ENCODE results near the gene TRAK2. TPM values are rescaled to one million over a fixed set of nuclear protein-coding genes. Genes with fewer than 3 reads are reported as not detected.

Gene TRAK2
- total RNA-seq, 4 donors from 2014 or later: 7.9 to 32.8 (median 13.7) TPM

- no peaks in the 10 kb centered on the region for H3K27me3 ChIP-seq
- peaks cover 0 to 42% (median 6%) of the 10 kb centered on the region in 3 donors for H3K4me1 ChIP-seq
- DNase-seq: no peak
- WGBS, 2 donors: 28 to 37% methylated on average over 3 of the region's 3 CpGs
- no peaks in the 10 kb centered on the region for H3K36me3 ChIP-seq
- H3K4me3 ChIP-seq: no peak overlapping the region
- TF ChIP-seq POLR2A (IDR thresholded peaks at IDR 0.05) (no peak), CTCF (IDR thresholded peaks at IDR 0.05) (no peak)
- intact Hi-C loops (cut with DNase I): no loop called here
- H3K27ac ChIP-seq: peak overlapping the region in 2 of 4 donors; percentile 38 to 40
- H3K9me3 ChIP-seq: no peaks in the 10 kb centered on the region
Observed at GRCh38 chr2:201414099-201415023, 36.9 kb downstream of the TRAK2 start.

- H3K4me3 ChIP-seq: no peak overlapping the region
- DNase-seq: no peak
- intact Hi-C loops (cut with DNase I): no loop called here
- no peaks in the 10 kb centered on the region for H3K36me3 ChIP-seq
- peaks cover 0 to 34% (median 6%) of the 10 kb centered on the region in 3 donors for H3K4me1 ChIP-seq
- TF ChIP-seq CTCF (IDR thresholded peaks at IDR 0.05) (no peak), POLR2A (IDR thresholded peaks at IDR 0.05) (no peak)
- 59 to 64% methylated on average over 4 of the region's 4 CpGs for WGBS, 2 donors
- no peaks in the 10 kb centered on the region for H3K9me3 ChIP-seq
- H3K27ac ChIP-seq: peak overlapping the region in 1 of 4 donors; percentile 40
- no peaks in the 10 kb centered on the region for H3K27me3 ChIP-seq
Observed at GRCh38 chr2:201413552-201413951, 37.7 kb downstream of the TRAK2 start.

- Histone ChIP-seq H3K27ac (peak overlapping the region in 1 of 4 donors; percentile 40), H3K27me3 (no peaks in the 10 kb centered on the region), H3K4me1 (peaks cover 0 to 34% (median 6%) of the 10 kb centered on the region in 3 donors), H3K9me3 (no peaks in the 10 kb centered on the region), H3K36me3 (no peaks in the 10 kb centered on the region), H3K4me3 (no peak overlapping the region)
- intact Hi-C loops (cut with DNase I): no loop called here
- no peak for TF ChIP-seq POLR2A (IDR thresholded peaks at IDR 0.05)
- no peak for TF ChIP-seq CTCF (IDR thresholded peaks at IDR 0.05)
- WGBS, 2 donors: 57 to 70% methylated on average over 1 to 2 of the region's 2 CpGs
- no peak for DNase-seq
Observed at GRCh38 chr2:201413143-201413542, 38.1 kb downstream of the TRAK2 start.

GRCh38 chr2:201411421-201411820, 39.8 kb downstream of the TRAK2 start:
- Histone ChIP-seq H3K9me3 (no peaks in the 10 kb centered on the region), H3K27me3 (no peaks in the 10 kb centered on the region), H3K4me1 (peaks cover 0 to 44% (median 10%) of the 10 kb centered on the region in 3 donors), H3K36me3 (no peaks in the 10 kb centered on the region), H3K27ac (peak overlapping the region in 1 of 4 donors; percentile 26), H3K4me3 (no peak overlapping the region)
- no peak for TF ChIP-seq CTCF (IDR thresholded peaks at IDR 0.05)
- no peak for TF ChIP-seq POLR2A (IDR thresholded peaks at IDR 0.05)
- DNase-seq: no peak
- intact Hi-C loops (cut with DNase I): no loop called here

GRCh38 chr2:201408931-201409330, 42.3 kb downstream of the TRAK2 start:
- Histone ChIP-seq H3K4me3 (no peak overlapping the region), H3K9me3 (no peaks in the 10 kb centered on the region), H3K4me1 (peaks cover 5 to 47% (median 33%) of the 10 kb centered on the region in 3 donors), H3K27me3 (no peaks in the 10 kb centered on the region), H3K36me3 (no peaks in the 10 kb centered on the region), H3K27ac (no peak overlapping the region)
- intact Hi-C loops (cut with DNase I): loop anchor here (10.0 kb wide), 1 partner anchor 46 kb away; the partner anchor contains the start of genes STRADB and TRAK2
- 87 to 90% methylated on average over 3 of the region's 3 CpGs for WGBS, 2 donors
- TF ChIP-seq CTCF (IDR thresholded peaks at IDR 0.05) (no peak), POLR2A (IDR thresholded peaks at IDR 0.05) (no peak)
- DNase-seq: no peak

Measured in esophagus squamous epithelium (tissue), 5 donors.